ENCODE data around the gene OXLD1.

GRCh38 chr17:81635431-81635830 lies 31.0 kb downstream of the OXLD1 start:
- TF ChIP-seq, protein P1, sequence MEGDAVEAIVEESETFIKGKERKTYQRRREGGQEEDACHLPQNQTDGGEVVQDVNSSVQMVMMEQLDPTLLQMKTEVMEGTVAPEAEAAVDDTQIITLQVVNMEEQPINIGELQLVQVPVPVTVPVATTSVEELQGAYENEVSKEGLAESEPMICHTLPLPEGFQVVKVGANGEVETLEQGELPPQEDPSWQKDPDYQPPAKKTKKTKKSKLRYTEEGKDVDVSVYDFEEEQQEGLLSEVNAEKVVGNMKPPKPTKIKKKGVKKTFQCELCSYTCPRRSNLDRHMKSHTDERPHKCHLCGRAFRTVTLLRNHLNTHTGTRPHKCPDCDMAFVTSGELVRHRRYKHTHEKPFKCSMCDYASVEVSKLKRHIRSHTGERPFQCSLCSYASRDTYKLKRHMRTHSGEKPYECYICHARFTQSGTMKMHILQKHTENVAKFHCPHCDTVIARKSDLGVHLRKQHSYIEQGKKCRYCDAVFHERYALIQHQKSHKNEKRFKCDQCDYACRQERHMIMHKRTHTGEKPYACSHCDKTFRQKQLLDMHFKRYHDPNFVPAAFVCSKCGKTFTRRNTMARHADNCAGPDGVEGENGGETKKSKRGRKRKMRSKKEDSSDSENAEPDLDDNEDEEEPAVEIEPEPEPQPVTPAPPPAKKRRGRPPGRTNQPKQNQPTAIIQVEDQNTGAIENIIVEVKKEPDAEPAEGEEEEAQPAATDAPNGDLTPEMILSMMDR (conservative IDR thresholded peaks at IDR 0.05): no peak
- no peak for TF ChIP-seq EZH2 (IDR thresholded peaks at IDR 0.05; ENCODE audit: low read depth)

Data from PC-9 (cell line).